Measurements from ENCODE around the gene ZNF687. TPM values are rescaled to one million over a fixed set of nuclear protein-coding genes. Genes with fewer than 3 reads are reported as not detected.

Gene ZNF687
- total RNA-seq, 1 donor from 2014 or later: 20.1 TPM

DNA sequence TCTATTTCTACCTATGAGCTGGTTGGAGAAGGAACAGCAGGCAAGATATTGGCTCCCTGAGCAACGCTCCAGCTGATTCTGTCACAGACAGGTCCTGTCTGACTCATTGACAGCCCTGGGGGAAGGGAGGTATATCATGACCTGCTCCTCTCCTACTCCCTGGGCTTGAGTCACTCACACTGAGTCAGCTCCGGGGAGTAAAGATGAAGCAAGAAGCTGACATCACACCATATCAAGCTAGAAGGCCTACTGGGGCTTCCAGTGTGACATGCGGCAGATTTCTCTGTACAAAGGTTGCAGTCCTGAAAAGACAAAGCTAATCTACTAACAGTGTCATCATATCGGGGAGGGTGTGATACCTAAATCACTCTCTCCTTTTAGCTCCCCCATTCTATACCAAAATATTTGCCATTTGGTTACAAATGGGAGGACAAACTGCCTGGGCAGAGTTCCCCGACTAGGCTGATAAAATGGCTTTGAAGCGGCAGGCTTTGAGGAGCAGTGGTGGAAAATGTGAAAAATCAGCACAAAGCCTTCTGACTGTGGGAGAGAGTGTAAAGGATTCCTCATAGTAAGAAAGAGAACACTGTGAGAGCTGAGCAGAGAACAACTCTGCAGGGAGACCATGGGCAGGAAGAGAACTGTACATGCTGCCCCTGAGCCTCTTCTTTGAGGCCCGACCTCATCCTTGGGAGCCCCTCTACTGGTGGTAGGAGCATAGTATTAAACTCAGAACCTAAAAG is 29.7 kb downstream of the ZNF687 start:
- intact Hi-C loops (cut with micrococcal nuclease): no loop called here

DNA sequence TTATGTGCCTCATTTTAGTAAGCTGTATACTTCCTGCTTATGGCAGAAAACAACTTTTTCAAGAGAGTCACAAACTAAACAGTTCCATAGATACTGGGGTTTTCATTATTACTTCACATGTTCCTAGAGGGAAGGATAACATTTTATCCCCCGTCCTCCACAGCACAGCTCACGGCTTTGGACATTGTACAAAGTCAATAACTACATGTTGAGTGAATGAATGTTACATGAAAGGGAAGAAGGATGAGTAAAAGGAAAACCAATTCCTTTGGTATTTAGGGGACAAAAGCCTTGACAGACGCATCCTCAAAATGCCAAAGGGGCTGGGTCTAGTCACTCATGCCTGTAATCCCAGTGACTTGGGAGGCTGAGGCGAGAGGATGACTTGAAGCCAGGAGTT is 30.3 kb downstream of the ZNF687 start:
- intact Hi-C loops (cut with micrococcal nuclease): no loop called here

DNA sequence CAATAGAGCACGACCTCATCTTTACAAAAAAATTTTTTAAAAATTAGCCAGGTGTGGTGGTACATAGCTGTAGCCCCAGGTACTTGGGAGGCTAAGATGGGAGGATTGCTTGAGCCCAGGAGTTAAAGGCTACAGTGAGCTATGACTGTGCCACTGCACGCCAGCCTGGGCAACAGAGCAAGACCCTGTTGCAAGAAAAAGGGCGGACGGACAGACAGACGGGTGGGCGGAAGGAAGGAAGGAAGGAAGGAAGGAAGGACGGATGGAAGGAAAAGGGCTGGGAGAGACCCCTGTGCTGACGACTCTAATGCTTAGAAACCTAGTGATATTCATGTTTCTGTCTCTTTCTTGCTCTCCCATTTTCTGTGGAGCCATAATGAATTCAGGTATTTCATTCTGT is 30.7 kb downstream of the ZNF687 start:
- intact Hi-C loops (cut with micrococcal nuclease): no loop called here

DNA sequence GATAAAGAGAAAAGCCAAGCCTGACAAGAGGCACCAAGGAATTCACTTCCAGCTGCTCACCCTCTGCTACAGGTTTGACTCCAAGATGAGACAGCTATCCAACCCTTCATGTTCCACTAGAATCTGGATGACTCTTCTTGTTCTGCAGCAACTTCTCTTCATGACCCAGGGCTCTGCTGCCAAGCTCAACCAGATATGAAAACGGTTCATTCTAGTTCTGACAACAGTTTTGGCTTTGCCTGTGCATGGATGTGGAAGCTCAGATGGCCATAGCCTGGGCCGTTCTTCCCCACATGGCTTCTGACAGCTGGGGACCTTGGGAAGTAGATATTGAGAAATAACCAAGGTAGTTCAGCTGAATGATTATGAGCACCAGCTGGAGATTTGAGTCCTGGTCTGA is 31.4 kb downstream of the ZNF687 start:
- intact Hi-C loops (cut with micrococcal nuclease): no loop called here

DNA sequence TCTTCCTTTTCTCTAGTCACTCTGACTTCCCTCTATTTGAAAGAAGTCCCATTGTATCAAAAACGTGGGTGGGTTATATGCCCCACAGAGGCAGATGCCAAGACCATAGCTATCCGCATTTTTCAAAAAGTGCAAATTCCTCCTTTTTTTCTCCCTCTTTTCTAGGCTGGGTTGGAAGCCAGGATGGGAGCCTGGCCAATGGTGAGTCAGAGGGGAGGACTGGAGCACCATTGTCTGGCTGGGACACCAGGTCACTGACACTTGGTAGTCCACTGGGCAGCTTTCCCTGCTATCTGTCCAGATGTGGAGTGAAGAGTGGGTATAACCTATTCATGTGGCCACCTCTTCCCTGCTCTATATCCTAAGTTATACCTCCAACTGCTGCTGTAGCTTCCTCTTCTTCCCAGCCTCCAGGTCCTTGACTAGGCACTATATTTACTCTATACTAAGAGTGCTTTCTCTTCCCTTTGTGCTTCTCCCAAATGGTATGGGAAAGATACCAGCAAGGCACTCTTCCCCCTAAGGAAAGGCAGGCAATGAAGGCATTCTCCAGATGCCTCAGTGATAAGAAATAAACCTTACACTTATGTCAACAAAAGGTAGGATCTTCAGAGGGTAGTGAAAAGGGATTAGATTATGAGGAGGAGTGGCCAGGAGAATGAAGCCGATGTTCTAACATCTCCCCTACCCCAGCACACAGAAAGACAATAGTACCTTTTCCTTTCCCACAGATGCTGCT is 32.2 kb downstream of the ZNF687 start:
- intact Hi-C loops (cut with micrococcal nuclease): no loop called here

DNA sequence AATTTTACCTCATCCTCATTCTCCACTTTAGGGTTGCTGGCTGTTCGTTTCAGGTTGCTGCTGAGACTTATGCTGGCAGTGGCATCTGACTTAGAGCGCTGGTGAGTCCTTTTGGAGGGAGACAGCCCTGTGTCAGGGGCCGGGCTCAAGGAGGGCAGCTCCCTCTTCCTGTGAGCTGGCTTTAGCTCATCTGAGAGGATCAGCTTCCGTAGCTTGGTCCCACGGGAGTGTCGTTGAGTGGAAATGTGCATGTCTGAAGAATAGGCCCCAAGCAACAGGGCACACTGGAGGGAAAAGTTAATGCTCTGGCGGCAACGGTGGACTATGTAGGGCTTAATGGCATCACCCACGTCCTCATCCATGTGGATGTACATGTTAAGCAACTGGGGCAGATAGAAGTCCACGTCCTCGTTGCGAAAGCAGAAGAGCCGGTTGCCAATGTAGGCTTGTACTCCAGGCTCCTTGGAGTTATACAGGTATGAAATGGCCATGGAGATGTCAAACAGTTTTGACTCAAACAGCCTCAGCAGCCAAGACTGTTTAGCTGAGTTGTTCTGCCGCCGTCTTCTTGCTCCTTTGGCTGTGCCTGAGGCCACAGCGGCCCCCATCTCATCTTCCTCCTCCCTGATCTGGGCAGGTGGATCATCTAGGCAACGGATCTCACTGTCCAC is 33.6 kb downstream of the ZNF687 start:
- intact Hi-C loops (cut with micrococcal nuclease): no loop called here

DNA sequence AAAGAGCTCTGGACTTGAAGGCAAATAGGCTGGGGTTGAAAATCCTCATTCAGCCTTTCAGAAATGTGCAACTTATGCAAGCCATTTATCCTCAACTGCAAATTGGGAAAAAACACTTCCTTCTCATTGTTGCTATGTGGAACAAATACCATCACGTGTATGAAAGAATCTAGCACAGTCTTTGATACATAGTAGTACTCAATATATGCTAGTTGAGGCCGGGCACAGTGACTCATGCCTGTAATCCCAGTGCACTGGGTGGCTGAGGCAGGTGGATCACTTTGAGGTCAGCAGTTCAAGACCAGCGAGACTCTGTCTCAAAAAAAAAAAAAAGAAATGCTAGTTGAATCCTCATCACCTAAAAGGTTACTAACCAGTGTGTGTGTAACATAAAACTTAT is 36.9 kb downstream of the ZNF687 start:
- intact Hi-C loops (cut with micrococcal nuclease): no loop called here

DNA sequence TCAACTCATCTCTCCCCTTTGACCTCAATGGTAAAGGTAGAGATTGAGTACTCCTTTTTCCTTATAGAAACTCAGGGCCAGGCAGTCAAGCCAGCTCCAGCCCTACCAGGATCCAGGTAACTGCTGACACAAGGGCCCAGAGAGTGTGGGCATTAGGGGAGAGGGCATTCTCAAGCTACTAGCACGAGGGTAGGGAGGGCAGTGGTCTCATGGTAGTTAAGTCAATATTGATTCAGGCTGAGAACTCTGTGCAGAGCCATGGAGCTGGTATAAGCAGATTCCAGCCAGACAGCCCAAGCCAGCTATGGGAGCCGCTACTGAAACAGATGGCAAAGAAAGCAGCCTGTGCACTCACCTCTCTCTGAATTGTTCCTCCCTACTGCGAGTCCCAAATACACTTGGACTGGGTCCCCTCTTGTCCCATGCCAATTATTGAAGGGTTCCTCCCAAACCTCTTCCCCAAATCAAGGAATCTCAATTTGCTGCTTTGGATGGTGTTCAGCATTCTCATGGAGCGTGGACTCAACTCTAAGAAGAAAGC is 42.4 kb downstream of the ZNF687 start:
- intact Hi-C loops (cut with micrococcal nuclease): no loop called here

DNA sequence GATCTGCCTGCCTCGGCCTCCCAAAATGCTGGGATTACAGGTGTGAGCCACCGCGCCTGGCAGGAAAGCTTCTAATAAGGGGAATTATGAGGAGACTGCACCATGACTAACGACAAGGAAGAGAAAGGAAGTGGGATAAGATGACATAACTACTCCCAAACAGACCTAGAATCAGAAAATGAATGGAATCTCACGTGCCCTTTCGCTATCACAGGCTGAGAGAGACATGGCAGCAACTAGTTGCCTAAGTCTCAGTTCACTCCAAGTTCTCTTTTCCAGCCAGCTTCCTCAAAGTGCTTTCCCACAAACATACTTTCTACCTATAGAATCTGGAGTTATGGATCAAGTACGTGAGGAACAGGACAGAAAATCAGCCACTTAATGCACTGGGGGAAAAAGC is 43.1 kb downstream of the ZNF687 start:
- intact Hi-C loops (cut with micrococcal nuclease): loop anchor here (5.0 kb wide), 1 partner anchor 128 kb away; the partner anchor contains the start of gene PIP5K1A

DNA sequence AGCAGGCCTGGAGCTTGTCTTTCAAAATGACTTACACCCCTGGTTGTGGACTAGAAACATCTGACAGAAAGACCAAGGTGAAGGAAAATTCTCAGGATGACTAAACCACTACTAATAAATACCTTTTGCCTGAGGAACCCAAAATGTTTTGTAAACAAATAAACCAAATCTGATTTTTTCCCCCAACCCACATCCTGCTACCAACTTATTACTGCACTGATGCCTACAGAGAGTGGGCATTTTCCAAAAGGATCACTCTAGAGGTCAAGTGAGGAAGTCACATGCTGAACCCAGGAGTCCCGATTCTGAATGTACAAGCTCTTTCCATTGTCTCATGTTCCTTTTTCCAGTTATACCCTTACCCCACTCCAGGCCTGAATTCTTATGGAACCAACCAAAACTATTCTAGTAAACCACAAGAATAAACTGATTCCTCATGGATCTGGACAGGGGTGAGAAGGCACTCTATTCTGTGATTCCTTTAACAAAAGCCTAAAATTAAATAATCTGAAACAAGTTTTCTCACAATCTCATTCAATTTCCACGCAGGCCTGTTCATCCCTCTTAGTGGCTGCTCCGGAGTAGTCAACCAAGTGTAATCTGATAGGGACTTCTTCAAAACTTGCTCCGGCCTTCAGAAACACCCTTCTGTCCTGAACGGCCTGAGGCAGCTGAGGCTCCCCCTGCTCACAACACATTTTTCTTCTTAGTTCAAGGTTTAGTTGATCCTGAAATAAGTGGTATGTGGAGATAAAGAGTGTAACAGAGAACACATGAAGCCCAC is 43.7 kb downstream of the ZNF687 start:
- intact Hi-C loops (cut with micrococcal nuclease): loop anchor here (5.0 kb wide), 1 partner anchor 129 kb away; the partner anchor contains the start of gene PIP5K1A

DNA sequence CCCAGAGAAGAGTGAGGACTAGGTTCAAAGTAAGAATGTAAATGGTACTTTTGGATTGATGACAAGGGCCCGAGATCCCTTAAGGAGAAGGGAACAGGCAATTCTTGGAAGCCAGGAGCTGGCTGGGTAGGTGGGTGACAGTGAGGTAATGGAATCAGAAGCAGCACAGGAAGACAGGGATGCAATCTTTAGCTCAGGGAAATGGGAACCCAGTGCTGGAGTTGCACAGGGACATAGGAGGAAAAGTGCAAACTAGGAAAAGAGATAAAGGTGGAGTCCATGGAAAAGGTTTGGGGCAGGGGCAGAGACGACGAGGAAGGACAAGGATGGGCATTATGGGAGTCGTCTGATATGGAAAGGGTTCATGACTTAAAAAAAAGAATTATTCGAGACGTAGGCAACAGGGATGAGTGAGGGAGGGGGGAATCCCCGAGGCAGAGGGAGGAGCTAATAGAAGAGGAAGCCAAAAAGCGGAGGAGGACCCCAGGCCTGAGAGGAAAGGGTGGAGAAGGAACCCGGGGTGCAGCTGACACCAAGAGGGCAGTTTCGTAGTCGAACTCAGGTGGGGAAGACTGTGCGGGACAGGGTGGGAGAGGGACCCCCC is 44.6 kb downstream of the ZNF687 start:
- intact Hi-C loops (cut with micrococcal nuclease): loop anchor here (1.0 to 5.0 kb wide), 4 partner anchors 21 to 129 kb away; partner anchors contain the start of genes PIP5K1A, PSMB4 and RFX5

DNA sequence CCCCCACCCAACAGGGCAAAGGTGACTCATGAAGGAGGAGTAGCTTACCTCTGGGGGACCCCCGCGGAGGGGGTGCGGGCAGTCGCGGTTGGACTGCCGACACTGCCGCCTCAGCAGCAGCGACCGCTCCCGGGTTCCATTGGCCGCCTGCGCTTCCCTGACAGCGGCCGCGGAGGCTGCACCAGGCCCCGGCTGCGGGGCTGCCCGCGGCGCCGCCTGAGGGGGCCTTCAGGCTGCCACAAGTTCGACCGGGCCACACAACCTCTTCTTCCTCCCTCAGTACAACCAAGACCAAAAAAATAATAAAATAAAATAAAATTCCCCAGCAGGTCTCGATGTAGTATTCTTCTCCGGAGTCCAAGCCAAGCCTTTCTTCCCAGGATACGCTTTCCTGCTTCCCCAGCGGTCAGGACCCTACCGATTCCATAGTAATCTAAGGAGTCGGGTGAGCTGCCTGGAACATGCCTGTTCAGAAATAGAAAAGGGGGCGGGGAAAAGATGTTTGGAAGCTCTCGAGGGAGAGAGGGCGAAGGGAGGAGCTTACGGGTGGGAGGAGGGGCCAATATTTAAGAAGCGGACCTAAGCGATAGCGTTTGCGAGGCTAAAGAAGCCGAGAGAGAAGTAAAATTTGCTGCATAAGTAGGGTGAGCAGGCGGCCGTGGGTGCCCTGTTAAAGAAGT is 45.3 kb downstream of the ZNF687 start, which contains the start of gene PI4KB:
PI4KB (minus strand) TSS at position 194 of the 680 bp plus-strand sequence. CDS start 10,935 bp downstream, outside the sequence.
- intact Hi-C loops (cut with micrococcal nuclease): loop anchor here (1.0 to 5.0 kb wide), 4 partner anchors 20 to 130 kb away; partner anchors contain the start of genes PIP5K1A, PSMB4 and RFX5

DNA sequence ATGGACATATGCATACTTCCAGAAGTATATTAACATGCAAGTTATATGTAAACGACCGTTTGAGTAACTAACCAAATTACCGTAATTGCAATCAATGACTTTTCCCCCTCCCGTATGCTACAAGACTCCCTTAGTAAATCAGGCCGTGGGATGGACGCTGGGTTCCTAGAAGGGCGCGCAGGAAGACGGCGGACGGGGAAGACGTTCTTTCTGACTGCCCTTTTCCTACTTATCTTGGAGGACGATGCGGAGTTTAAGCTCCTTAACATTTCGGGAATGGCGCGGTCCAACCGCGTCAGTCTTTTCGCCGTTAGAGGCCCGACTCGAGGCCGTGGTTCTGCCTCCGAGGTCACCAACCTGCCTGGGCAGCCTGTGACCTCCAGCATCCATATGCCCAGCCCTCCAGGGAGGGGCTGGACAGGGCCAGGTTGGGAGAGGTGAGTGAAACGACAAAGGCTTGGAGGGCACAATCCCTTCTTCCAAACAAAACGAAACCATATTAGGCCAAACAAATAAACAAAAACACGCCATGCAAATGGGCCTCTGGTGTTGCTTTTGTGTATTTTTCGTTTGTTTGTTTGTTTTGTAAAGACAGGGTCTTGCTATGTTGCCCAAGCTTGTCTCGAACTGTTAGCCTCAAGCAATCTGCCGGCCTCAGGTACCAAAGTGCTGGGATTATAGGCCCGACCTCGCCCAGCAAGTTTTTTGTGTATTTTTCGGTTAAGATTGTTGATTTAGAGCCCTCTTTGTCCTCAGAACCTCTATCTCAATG is 46.0 kb downstream of the ZNF687 start:
- intact Hi-C loops (cut with micrococcal nuclease): loop anchor here (1.0 to 5.0 kb wide), 4 partner anchors 19 to 131 kb away; partner anchors contain the start of genes PIP5K1A, PSMB4 and RFX5

DNA sequence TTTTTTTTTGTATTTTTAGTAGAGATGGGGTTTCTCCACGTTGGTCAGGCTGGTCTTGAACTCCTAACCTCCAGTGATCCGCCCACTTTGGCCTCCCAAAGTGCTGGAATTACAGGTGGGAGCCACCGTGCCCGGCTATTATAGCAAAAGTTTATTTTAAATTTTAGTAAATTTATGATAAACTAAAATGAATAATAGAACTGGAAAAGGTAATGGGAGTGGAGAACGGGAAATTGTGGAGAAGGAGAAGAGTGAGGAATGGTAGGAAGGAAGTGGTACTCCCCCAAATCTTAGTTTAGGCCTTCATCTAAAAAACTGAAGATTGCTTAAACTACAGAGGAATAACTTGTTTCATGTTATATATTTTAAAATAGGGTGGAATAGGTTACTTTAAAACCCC is 52.7 kb downstream of the ZNF687 start:
- intact Hi-C loops (cut with micrococcal nuclease): no loop called here

DNA sequence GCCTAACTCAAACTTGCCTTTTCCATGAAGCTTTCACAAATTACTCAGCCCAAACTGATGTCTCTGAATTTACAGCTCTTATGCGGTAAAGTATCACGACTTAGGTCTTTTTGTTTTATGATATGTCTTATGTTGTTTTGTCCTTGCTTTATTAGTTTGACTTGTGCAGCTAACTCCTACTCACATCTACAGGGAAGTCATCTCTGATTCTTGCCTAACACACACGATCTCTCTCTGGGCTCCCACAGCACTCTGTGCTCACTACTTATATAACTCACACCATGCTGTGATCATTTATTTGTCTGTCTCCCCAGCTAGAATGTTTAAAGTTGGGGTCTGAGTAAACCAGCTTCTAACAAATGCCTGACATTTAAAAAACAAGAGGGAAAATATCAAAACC is 54.5 kb downstream of the ZNF687 start:
- intact Hi-C loops (cut with micrococcal nuclease): no loop called here

DNA sequence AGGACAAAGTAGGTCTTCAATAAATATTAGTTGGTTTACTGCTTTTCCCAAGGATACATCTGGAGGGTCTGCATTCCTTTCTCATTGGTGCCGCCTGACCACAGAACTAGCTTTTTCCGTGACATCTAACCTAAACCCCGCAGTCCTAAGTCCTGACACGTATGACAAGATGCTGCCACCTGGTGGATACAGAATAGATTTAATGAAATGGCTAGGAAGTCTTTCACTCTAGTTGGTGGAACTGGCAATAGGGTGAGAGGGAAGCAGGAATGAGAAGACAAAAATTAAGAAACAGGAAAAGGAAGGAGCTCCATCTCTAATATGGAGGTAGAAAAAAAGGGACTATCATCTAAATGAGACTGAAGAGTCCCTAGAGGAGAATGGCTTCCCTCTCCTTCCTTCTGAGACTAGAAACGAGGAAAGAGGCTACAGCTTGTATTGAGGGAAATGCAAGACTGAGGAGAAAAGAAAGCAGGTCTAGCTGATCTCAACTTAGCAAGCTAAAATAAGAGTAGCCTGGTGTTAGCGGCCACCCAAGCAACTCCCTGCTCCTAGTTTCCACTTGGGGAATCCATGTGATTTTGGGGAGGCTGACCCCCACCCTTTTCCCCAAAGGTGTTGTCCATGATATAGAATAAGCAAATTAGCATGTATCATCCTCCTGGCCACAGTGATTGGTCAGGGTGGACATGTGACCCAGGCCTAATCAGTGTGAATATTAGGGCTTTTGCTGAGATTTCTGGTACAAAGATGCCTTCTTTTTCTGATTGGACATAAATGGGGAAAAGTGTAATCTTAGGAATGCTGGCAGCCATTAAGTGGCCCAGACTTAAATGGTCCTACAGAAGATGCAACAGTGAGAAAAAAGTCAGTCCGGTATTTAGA is 59.0 kb downstream of the ZNF687 start:
- intact Hi-C loops (cut with micrococcal nuclease): loop anchor here (1.0 to 10.0 kb wide), 2 partner anchors 40 to 86 kb away; partner anchors contain the start of gene PSMD4

Measured in T-helper 2 cell treated with Interferon-gamma antibody and Interleukin-4, amounts not matched to agents 100 ng/mL and 5 ng/mL, for 36 hours (primary cell).